Breast epithelium (tissue), 3 donors: ENCODE measurements around the gene UBASH3B.

Experiments
- POLR2A ChIP-seq: fragments of 450-650 bp; IDR thresholded peaks from one replicate; pipeline ENCODE4 v1.6.1; 2016; ENCODE audit warnings: antibody characterized with exemption, mild to moderate bottlenecking, moderate library complexity
- TF ChIP-seq, protein P1 (sequence below), 3 donors: fragments of 450-650 bp; IDR thresholded peaks; one replicate each; pipeline ENCODE4 v1.5.1; 2016 to 2017; ENCODE audit warnings: antibody characterized with exemption in 3 of 3, mild to moderate bottlenecking in 3 of 3, moderate library complexity in 3 of 3

DNA sequence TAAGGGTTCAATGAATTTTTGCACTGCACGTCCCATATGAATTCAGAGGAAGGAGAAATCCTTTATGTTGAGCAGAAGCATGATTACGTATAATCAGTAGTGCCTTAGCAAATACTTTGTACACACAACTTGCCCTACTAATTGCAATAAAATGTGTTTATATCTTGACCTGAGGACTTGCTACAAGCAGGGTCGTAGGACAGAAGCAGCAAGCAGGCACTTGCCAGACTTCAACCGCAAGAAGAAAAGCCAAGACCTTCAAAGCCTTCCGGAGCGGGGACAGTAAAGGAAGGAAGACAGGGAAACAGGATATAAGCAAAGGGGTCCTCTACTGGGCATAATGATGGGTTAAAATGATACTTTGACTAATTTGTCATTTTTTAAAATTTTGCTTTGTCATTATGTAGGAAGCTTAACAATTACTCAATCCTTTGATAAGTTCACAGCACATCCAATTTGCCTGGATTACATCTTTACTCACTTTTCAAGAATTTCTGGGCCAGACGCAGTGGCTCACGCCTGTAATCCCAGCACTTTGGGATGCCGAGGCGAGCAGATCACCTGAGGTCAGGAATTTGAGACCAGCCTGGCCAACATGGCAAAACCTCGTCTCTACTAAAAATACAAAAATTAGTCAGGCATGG is 23.2 kb upstream of the UBASH3B start:
- no peak for TF ChIP-seq POLR2A
- TF ChIP-seq, protein P1, sequence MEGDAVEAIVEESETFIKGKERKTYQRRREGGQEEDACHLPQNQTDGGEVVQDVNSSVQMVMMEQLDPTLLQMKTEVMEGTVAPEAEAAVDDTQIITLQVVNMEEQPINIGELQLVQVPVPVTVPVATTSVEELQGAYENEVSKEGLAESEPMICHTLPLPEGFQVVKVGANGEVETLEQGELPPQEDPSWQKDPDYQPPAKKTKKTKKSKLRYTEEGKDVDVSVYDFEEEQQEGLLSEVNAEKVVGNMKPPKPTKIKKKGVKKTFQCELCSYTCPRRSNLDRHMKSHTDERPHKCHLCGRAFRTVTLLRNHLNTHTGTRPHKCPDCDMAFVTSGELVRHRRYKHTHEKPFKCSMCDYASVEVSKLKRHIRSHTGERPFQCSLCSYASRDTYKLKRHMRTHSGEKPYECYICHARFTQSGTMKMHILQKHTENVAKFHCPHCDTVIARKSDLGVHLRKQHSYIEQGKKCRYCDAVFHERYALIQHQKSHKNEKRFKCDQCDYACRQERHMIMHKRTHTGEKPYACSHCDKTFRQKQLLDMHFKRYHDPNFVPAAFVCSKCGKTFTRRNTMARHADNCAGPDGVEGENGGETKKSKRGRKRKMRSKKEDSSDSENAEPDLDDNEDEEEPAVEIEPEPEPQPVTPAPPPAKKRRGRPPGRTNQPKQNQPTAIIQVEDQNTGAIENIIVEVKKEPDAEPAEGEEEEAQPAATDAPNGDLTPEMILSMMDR (IDR thresholded peaks at IDR 0.05), result no peak
